NCI-H146 (cell line): ENCODE data around the gene HMSD.

ENCODE experiments used
- DNase-seq: peaks from one replicate; lab custom pipeline; 2025; lab: John Stamatoyannopoulos, UW

HMSD gene

DNA sequence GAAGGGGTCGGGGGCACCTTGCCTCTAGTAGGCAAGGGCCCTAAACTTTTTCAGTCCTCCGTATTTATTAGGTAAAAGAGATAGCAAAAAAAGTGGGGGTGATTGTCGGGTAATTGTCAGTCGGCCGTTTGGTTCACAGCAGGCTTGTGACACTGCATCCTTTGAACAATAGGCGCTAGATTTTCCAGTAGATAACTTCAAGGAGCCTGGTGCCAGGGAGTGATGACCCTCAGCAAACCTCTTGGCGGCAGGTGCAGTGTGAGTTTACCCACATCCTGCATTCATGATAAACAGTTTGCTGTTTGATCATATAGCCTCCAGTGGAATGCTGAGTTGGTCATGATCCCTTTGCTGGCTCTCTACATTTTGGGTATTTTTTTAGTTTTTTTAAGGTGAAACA is 43.6 kb downstream of the HMSD start:
- DNase-seq, result no peak

- peak; percentile 25 for DNase-seq
Observed at GRCh38 chr18:63994783-63995399, 45.8 kb downstream of the HMSD start.

DNA sequence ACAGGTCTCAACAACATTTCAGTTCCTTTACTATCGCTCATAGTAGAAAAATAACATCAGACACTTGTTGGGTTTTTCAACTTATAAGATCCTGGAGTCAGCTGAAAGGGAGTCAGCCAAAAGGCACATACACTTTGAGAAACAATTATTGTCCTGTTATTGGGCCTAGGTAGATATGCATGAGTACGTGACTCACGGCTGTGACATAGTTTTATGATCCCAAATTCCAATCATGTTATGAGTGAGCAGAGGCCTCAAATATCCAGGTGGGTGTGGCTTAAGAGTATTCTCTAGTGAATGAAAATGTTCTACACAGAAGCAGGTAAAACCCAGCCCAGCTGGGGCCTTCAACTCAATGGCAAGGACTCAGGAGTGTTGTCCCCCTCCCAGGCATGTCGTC is 47.9 kb downstream of the HMSD start:
- no peak for DNase-seq

- no peak for DNase-seq
Observed at GRCh38 chr18:63997606-63998005, 48.5 kb downstream of the HMSD start.

DNA sequence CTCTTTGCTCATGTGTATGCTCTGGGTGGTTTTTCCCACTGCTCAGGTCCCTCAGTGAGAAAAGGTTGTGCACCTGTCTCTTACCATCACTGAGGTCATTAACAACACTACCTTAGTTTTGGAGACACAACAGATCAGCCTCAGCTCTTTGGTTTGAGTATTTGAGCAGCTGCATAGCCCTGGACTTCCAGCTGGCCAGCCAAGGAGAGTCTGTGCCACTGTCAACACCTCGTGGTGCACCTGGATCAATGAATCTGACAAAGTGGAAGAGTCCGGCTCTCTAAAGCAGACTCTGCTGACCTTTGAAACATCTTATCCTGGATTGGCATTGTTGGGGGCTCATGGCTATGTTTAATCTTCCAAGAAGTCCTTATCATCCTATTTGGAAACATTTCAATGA is 50.8 kb downstream of the HMSD start:
- DNase-seq, result peak; percentile 96

DNA sequence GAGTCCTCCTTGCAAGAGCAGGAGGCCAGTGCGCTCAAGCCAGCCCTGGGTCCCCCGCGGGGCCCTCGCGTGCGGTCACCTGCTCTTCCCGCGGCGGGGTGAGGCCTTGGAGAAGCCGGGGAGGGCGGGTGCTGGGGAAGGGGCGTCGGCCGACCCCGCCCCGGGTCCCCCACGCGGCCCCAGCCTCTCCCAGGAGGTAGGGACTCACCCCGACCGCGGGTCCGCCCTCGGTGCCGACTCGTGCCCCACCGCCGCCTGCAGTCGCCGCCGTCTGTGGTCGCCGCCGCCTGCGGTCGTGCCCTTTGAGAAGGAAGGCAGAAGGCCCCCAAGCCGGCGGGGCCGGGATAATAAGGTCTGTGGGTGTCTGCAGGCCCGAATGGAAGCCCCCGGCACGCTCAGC is 53.5 kb downstream of the HMSD start:
- DNase-seq, result no peak

DNA sequence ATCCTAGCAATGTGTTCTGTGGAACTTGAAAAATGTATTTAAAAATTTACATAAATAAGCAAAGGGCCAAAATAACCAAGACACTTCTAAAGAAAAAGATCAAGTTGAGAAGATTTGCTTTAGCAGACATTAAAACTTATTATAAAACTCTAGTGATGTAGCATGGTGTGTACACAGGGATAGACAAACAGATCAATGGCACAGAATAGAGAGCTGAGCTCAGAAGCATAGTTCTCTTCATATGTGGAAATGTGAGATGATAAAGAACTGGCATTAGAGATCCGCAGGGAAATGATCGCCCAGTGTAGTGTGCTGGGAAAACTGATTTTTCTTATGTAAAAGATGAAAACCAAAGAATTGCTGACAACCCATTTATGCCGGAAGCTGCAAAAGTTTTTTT is 60.2 kb downstream of the HMSD start:
- peak; percentile 15 for DNase-seq
